ENCODE measurements around the gene TAS2R20. TPM values are rescaled to one million over a fixed set of nuclear protein-coding genes. Genes with fewer than 3 reads are reported as not detected.

Gene TAS2R20
- total and polyA plus RNA-seq, 2 of the 4 experiments (the other 2 are of a cell fraction) = 0.36 to 3.4 TPM

GRCh38 chr12:10982244-10982643 is 15.9 kb downstream of the TAS2R20 start:
- Histone ChIP-seq H2BK20ac (ENCODE audit: low read depth, low read length) (no peak overlapping the region), H3K27ac (ENCODE audit: insufficient read depth, low read length) (no peak overlapping the region), H2BK120ac (ENCODE audit: low read depth, low read length) (no peak overlapping the region), H3K18ac (ENCODE audit: low read depth, low read length) (no peak overlapping the region), H3K23ac (ENCODE audit: low read depth, low read length) (no peak overlapping the region), H3K4ac (ENCODE audit: low read depth, low read length) (no peak overlapping the region), H2BK5ac (ENCODE audit: low read depth, low read length, poor library complexity, severe bottlenecking) (no peak overlapping the region), H3K79me1 (ENCODE audit: low read depth in 1 of 2, low read length in 2 of 2) (peaks cover 0 to 7% of the 10 kb centered on the region in 2 experiments; a peak in 1 of 4 replicates), H2AK9ac (replicated peaks; ENCODE audit: low read depth, low read length, poor library complexity) (no peak overlapping the region), H2AFZ (replicated peaks; ENCODE audit: low read length, poor library complexity) (no peak overlapping the region), H3K4me1 (ENCODE audit: control insufficient read depth, insufficient read depth, low read length) (no peaks in the 10 kb centered on the region), H4K8ac (ENCODE audit: low read depth in 2 of 2, low read length in 2 of 2) (no peak overlapping the region), H3K27me3 (ENCODE audit: control insufficient read depth, insufficient read depth, low read length) (no peaks in the 10 kb centered on the region), H3K9ac (ENCODE audit: low read depth, low read length) (no peak overlapping the region), H4K20me1 (ENCODE audit: insufficient read depth, low read length) (no peaks in the 10 kb centered on the region; the same call in 1 of the 2 replicates), H3K4me3 (ENCODE audit: insufficient read depth, low read depth, low read length) (no peak overlapping the region), H3K14ac (replicated peaks; ENCODE audit: low read depth, low read length) (no peak overlapping the region), H3K9me1 (ENCODE audit: insufficient read depth, low read length) (0 out of 2 replicates have a peak, but pooled peaks cover 5% of the 10 kb centered on the region), H3K9me3 (ENCODE audit: control insufficient read depth, insufficient read depth, low read length) (no peaks in the 10 kb centered on the region), H3K36me3 (ENCODE audit: control insufficient read depth, insufficient read depth, low read length) (no peaks in the 10 kb centered on the region), H2BK15ac (ENCODE audit: low read depth, low read length) (no peak overlapping the region), H4K5ac (ENCODE audit: low read depth, low read length) (no peak overlapping the region), H3K4me2 (ENCODE audit: low read depth, low read length) (no peak overlapping the region), H3K56ac (ENCODE audit: extremely low read depth, insufficient read depth, low read length) (no peak overlapping the region), H4K91ac (ENCODE audit: insufficient read depth, low read depth, low read length) (no peak overlapping the region), H2AK5ac (ENCODE audit: low read depth, low read length) (no peak overlapping the region)
- BruUV-seq (replicated peaks) = no TSS peak
- TF ChIP-seq FOS (IDR thresholded peaks at IDR 0.05; ENCODE audit: low read depth, low read length) = no peak
- ChIA-PET CTCF (interaction anchor here (0.7 kb wide), 1 partner anchor 26 kb away, joined by 5 read pairs; no protein-coding TSS in a partner anchor), POLR2A (ENCODE audit: unreplicated experiment) (no interaction called here)
- in situ Hi-C loops (cut with MboI; ENCODE audit: low sequenced_read_pairs) (no loop called here), intact Hi-C loops (cut with micrococcal nuclease) (no loop called here), dilution Hi-C loops (cut with HindIII; ENCODE audit: low sequenced_read_pairs, unreplicated experiment) (no loop called here)
- no peak for ATAC-seq (ENCODE audit: low read depth)
- WGBS, 2 experiments (ENCODE audit: extremely low coverage in 2 of 2, insufficient read length in 1 of 2) = no CpG with 5 or more reads among the region's 5 CpGs
- no peak for DNase-seq
